ENCODE results near the gene LAMTOR3. TPM values are rescaled to one million over a fixed set of nuclear protein-coding genes. Genes with fewer than 3 reads are reported as not detected.

LAMTOR3 gene
- total RNA-seq, 1 donor from 2014 or later, result 58.2 TPM

DNA sequence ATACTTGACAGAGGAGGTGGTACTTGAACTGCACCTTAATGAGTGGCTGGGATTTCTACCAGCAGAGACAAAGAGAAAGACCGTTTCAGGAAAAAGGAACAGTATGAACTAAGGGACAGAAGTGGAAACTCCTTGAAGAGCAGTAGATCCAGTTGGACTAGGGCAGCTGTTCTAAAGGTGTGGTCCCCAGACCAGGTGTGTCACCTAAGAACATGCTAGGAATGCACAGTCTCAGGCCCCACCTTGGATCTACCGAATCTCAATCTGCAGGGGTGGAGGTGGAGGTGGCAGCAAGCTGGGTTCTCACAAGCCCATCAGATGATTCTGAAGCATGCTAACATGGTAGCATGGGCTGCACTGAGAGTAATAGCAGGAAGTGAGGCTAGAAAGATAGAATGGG, 55.3 kb downstream of the LAMTOR3 start:
- TF ChIP-seq, protein P1, sequence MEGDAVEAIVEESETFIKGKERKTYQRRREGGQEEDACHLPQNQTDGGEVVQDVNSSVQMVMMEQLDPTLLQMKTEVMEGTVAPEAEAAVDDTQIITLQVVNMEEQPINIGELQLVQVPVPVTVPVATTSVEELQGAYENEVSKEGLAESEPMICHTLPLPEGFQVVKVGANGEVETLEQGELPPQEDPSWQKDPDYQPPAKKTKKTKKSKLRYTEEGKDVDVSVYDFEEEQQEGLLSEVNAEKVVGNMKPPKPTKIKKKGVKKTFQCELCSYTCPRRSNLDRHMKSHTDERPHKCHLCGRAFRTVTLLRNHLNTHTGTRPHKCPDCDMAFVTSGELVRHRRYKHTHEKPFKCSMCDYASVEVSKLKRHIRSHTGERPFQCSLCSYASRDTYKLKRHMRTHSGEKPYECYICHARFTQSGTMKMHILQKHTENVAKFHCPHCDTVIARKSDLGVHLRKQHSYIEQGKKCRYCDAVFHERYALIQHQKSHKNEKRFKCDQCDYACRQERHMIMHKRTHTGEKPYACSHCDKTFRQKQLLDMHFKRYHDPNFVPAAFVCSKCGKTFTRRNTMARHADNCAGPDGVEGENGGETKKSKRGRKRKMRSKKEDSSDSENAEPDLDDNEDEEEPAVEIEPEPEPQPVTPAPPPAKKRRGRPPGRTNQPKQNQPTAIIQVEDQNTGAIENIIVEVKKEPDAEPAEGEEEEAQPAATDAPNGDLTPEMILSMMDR (IDR thresholded peaks at IDR 0.05; ENCODE audit: unreplicated experiment), result no peak
- H3K27me3 Mint-ChIP-seq, result no peaks in the 10 kb centered on the region
- no peaks in the 10 kb centered on the region for H3K36me3 Mint-ChIP-seq (ENCODE audit: insufficient read depth)
- no peak overlapping the region for H3K27ac Mint-ChIP-seq
- H3K9me3 Mint-ChIP-seq (ENCODE audit: low read depth), result no peaks in the 10 kb centered on the region
- H3K4me3 Mint-ChIP-seq (ENCODE audit: low read depth), result no peak overlapping the region
- no peaks in the 10 kb centered on the region for H3K4me1 Mint-ChIP-seq (ENCODE audit: low read depth)
- DNase-seq (ENCODE audit: low spot score, unreplicated experiment), result no peak

GRCh38 chr4:99835942-99836341, 58.3 kb downstream of the LAMTOR3 start:
- peaks cover 5% of the 10 kb centered on the region for H3K4me1 Mint-ChIP-seq (ENCODE audit: low read depth)
- H3K36me3 Mint-ChIP-seq (ENCODE audit: insufficient read depth), result no peaks in the 10 kb centered on the region
- no peak for DNase-seq (ENCODE audit: low spot score, unreplicated experiment)
- no peak overlapping the region for H3K4me3 Mint-ChIP-seq (ENCODE audit: low read depth)
- H3K9me3 Mint-ChIP-seq (ENCODE audit: low read depth), result no peaks in the 10 kb centered on the region
- TF ChIP-seq, protein P1 (IDR thresholded peaks at IDR 0.05; ENCODE audit: unreplicated experiment), result no peak
- H3K27me3 Mint-ChIP-seq, result no peaks in the 10 kb centered on the region
- H3K27ac Mint-ChIP-seq, result no peak overlapping the region

DNA sequence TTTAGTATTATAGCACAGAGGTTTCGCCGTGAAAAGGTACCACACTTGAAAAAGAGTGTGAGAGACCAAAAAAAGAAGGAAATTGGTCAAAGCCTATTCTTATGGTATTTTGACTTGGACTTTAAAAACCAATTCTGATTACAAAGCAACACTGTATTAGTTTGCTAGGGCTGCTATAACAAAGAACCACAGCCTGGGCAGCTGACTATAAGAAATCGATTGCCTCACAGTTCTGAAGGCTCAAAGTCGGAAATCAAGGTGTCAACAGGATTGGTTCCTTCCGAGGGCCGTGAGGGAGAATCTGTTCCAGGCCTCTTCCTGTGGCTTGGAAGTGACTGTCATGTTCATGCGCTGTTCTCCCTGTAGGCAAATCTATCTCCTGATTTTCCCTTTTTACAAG, 59.7 kb downstream of the LAMTOR3 start:
- TF ChIP-seq, protein P1 (IDR thresholded peaks at IDR 0.05; ENCODE audit: unreplicated experiment), result no peak
- Mint-ChIP-seq H3K27me3 (no peaks in the 10 kb centered on the region), H3K4me1 (ENCODE audit: low read depth) (peaks cover 5% of the 10 kb centered on the region), H3K9me3 (ENCODE audit: low read depth) (no peaks in the 10 kb centered on the region), H3K36me3 (ENCODE audit: insufficient read depth) (no peaks in the 10 kb centered on the region), H3K27ac (no peak overlapping the region), H3K4me3 (ENCODE audit: low read depth) (no peak overlapping the region)
- DNase-seq (ENCODE audit: low spot score, unreplicated experiment), result no peak

- Mint-ChIP-seq H3K36me3 (ENCODE audit: insufficient read depth) (no peaks in the 10 kb centered on the region), H3K27ac (no peak overlapping the region), H3K4me1 (ENCODE audit: low read depth) (peaks cover 5% of the 10 kb centered on the region), H3K27me3 (no peaks in the 10 kb centered on the region), H3K9me3 (ENCODE audit: low read depth) (no peaks in the 10 kb centered on the region), H3K4me3 (ENCODE audit: low read depth) (no peak overlapping the region)
- TF ChIP-seq, protein P1 (IDR thresholded peaks at IDR 0.05; ENCODE audit: unreplicated experiment), result no peak
- no peak for DNase-seq (ENCODE audit: low spot score, unreplicated experiment)
These were observed 60.5 kb downstream of the LAMTOR3 start for GRCh38 chr4:99833756-99834155.

- Mint-ChIP-seq H3K27ac (no peak overlapping the region), H3K4me3 (ENCODE audit: low read depth) (no peak overlapping the region), H3K9me3 (ENCODE audit: low read depth) (no peaks in the 10 kb centered on the region), H3K36me3 (ENCODE audit: insufficient read depth) (no peaks in the 10 kb centered on the region), H3K27me3 (no peaks in the 10 kb centered on the region), H3K4me1 (ENCODE audit: low read depth) (peaks cover 5% of the 10 kb centered on the region)
- TF ChIP-seq, protein P1 (IDR thresholded peaks at IDR 0.05; ENCODE audit: unreplicated experiment), result no peak
- DNase-seq (ENCODE audit: low spot score, unreplicated experiment), result no peak
These were observed 61.5 kb downstream of the LAMTOR3 start for GRCh38 chr4:99832758-99833157.

Data from progenitor cell of endocrine pancreas (in vitro differentiated cells).